Activated gamma-delta T cell treated with Interleukin-2 at 50 U/mL for 16 hours (primary cell): ENCODE measurements around the gene RNF214.
"Not testable (repeated sequence)": the region's sequence is repeated elsewhere in the genome, so short reads cannot be mapped to it uniquely, and the experiment has no call there.

Experiments
- DNase-seq: peaks from one replicate; pipeline ENCODE4 v3.0.0-alpha.2; 2020

Gene RNF214

DNA sequence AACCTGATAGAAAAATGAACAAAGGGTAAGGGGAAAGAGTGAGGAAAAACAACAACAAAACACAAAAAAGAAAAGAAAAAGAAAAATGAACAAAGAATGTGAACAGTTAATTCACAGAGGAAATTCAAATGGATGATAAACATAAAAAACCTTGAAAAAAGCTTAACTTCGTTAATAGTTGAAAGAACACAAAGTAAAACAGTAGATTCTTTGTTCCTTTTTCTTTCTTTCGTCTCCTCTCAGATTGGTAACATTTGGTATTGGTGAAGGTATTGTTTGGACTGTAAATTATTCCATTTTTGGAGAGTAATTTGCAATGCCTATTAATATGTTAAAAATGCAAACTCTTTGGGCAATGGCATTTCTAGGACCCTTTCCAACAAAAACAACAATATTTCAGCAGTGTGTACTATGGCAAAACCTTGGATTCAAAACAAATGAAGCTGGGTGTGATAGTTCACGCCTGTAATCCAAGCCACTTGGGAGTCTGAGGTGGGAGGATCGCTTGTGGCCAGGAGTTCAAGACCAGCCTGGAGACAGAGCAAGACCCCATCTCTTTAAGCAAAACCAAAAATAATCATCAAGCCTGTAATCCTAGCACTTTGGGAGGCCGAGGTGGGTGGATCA, 86.9 kb downstream of the RNF214 start:
- DNase-seq = no peak

DNA sequence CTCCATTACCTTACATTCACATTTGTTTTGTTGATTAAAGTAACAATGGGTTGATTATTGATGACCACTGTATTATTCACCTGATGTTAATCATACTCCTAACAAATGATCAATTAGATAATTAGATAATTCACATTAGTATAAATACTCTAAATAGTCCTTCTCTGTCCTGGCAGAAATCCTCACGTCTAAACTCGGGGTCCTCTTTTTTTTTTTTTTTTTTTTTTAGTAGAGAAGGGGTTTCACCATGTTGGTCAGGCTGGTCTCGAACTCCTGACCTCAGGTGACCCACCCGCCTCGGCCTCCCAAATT, 94.7 kb downstream of the RNF214 start:
- DNase-seq = not testable (repeated sequence)

DNA sequence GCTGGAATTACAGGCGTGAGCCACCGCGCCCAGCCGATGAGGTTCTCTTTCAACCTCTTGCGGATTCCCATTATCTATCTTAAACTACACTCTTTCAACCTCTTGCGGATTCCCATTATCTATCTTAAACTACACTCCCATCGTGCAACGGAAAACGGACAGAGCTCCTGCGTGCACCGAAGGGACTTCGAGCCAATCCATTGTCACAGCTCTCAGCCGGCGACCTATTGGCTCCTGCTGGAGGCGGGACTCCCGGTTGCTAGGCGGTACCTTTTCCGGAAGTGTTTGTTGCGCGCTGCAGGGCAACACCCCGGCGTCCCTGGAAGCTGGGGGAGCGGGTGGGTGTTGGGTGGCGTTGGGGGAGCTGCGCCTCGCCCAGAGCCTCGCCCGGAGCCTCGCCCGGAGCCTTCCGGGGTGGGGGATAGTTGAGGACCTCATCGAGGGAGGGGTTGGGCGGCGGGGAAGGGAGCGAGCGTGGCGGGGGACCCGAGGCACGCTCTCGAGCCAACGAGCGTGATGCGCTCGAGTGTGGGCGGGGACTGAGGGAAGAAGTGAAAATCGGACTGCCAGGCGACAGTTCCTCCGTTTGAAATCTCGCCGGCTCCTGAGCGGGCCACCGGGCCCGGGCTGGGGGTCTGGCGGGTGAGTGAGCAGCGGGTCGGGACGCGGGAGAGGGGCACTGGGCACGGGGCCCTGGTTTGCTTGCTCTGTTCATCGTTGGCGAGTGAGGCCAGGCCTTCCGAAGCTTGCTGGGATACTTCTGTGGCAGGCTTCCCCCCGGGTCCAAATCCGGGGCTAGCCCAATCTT, 95.3 kb downstream of the RNF214 start, which contains the start of gene CEP164:
CEP164 (plus strand) TSS at position 288 of the 808 bp plus-strand sequence. CDS start 10,733 bp downstream, outside the sequence.
- peak; percentile 93 for DNase-seq

DNA sequence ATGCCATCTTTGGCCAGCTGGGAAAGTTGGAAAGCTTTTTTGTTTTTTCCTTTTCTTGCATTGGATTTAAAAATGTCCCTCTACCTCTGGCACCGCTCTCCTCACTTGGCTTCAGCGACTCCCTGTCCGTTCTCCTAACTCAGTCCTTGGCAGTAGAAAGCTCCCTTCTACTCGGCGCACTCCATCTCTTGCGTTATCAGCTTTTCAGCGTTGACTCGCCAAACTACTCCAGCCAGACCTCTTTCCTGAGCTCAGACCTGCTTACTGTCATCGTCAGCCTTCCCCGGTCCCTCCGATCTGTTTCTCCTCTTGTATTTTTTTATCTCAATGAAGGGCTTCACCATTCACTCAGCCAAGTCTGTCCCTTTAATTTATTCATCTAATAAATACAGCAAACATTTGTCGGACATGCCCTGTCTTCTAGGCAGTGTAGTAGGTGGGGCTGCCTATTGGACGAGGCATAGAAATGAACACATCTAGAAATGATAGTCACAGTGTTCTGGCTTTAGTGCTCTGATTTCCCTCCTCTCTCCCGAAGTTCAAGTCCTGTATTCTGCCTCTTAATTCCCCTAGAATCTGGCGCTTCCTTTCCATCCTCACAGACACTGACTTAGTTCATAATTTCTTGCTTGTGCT, 96.0 kb downstream of the RNF214 start:
- DNase-seq = no peak

DNA sequence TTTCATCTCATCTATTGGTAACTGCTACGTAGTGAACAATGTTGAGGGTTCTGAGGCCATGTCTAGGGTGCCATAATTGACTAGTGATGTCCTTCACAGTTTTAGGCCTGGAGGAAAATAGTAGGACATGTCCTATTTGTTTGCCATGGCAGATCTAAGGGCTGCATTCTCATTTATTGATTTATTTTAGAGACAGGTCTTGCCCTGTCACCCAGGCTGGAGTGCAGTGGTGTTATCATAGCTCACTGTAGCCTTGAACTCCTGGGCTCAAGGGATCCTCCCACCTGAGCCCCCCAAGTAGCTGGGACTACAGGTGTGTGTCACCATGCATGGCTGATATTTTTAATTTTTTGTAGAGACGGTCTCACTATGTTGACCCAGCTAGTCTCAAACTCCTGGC, 100.4 kb downstream of the RNF214 start:
- no peak for DNase-seq

DNA sequence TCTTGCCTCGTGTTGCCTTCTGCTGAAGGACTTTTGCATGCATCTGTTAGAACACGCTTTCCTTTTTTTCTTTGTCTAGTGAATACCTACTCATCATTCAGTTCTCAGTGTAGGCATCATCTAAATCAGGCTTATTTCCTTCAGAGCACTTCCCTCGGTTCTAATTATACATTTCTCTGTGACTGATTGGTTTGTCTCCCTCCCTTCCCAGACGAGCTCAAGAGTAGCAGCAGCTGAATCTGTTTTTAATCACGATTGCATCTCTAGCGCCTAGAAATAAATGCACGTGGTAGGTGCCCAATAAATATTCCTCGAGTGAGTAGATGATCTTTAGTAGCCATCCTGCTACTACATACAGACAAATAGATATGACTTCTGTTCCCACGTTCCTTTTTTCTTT, 101.4 kb downstream of the RNF214 start:
- DNase-seq = no peak

DNA sequence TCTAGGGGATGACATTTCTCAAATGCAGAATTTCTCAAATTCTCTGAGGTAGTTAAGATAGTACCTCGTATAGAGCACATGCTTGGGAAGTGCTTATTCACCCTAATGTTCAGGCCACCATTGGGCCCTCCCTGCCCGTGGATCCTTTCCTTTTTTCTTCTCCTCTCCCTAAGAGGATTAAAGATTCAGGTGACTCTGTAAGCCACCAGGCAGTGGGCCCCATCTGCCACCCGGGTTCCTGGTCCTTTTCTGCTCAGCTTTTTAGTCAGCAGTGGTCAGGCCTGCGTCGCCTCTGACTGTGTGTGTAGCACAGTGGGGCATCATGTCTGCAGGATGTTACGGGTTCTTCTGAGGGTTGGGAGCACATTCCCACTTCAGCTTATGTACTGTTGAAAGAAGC, 102.4 kb downstream of the RNF214 start:
- no peak for DNase-seq

DNA sequence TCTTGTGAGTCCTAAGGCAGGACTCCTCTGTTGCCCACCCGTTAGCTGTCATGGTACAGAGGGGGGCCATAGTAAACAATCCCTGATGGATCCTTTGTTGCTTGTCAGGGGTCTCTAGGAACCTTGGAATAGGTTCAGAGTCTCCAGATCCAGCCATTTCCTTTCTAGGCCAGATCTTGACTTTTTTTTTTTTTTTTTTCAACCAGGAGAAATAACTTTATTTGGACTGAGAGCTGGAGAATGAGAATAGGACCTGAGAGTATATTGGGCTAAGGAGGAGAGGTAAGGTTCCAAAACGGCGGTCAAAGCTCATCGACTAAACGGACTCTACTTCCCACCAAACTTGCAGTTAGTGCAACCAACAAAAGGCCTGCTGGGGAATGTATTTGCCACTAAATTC, 102.9 kb downstream of the RNF214 start:
- DNase-seq = no peak
